OCI-LY1 (cell line): ENCODE data around the gene GNAS.

ENCODE experiments used
- EZH2 ChIP-seq: fragments of 200-600 bp; sonication (generic), shearing (Covaris generic); IDR thresholded peaks from 2 replicates; pipeline ENCODE4 v1.8.0; 2017; ENCODE audit warnings: borderline replicate concordance, mixed run types, mild to moderate bottlenecking, antibody characterized with exemption, low read length, moderate library complexity, mixed read lengths
- TF ChIP-seq, protein P1 (sequence below): fragments of 200-600 bp; sonication (generic), shearing (Covaris generic); IDR thresholded peaks from 2 replicates; pipeline ENCODE4 v1.5.1; 2017; ENCODE audit warnings: mild to moderate bottlenecking, antibody characterized with exemption, low read length, moderate library complexity, mixed read lengths

DNA sequence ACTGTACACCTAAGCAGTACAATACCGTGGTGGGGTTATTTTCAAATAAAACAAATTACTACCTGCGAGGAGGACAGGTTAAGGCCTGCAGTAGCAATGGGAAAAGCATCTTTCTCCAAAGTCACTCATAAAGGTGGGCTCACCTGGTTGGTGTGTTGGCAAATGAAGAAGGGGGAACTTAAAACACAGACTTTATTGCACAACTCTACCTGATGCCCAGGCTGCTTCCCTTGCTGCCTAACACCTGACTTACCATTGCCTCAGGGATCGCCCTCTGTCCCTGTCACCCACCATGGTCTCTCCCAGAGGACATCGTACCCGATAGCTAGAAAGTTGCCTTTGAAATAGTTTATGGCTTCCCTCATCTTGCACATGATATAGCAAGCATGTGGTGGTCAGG lies 53.6 kb downstream of the GNAS start:
- TF ChIP-seq EZH2, result no peak
- TF ChIP-seq, protein P1, sequence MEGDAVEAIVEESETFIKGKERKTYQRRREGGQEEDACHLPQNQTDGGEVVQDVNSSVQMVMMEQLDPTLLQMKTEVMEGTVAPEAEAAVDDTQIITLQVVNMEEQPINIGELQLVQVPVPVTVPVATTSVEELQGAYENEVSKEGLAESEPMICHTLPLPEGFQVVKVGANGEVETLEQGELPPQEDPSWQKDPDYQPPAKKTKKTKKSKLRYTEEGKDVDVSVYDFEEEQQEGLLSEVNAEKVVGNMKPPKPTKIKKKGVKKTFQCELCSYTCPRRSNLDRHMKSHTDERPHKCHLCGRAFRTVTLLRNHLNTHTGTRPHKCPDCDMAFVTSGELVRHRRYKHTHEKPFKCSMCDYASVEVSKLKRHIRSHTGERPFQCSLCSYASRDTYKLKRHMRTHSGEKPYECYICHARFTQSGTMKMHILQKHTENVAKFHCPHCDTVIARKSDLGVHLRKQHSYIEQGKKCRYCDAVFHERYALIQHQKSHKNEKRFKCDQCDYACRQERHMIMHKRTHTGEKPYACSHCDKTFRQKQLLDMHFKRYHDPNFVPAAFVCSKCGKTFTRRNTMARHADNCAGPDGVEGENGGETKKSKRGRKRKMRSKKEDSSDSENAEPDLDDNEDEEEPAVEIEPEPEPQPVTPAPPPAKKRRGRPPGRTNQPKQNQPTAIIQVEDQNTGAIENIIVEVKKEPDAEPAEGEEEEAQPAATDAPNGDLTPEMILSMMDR, result no peak
